ENCODE results near the gene PPIL1. TPM values are rescaled to one million over a fixed set of nuclear protein-coding genes. Genes with fewer than 3 reads are reported as not detected.

PPIL1 gene
- total and polyA plus RNA-seq, 2 of the 13 experiments (the other 11 are each of a cell fraction or from before 2014, with no cell fraction given) = 74.2 to 144 TPM

- TF ChIP-seq USF2 (IDR thresholded peaks at IDR 0.05; ENCODE audit: low read depth, low read length) (no peak), USF2 (CRISPR knock-in tag; IDR thresholded peaks at IDR 0.05; ENCODE audit: borderline replicate concordance) (no peak), NRL (CRISPR knock-in tag; IDR thresholded peaks at IDR 0.05; ENCODE audit: borderline replicate concordance) (no peak), KAT8 (CRISPR knock-in tag; IDR thresholded peaks at IDR 0.05) (peak; percentile 59; the same call in 1 of the 2 replicates), MIXL1 (CRISPR knock-in tag; IDR thresholded peaks at IDR 0.05) (no peak), MBNL3 (CRISPR knock-in tag; conservative IDR thresholded peaks at IDR 0.05) (no peak), HNRNPH1 (optimal IDR thresholded peaks at IDR 0.05; ENCODE audit: low read depth, low read length) (no peak), NFYC (CRISPR knock-in tag; IDR thresholded peaks at IDR 0.05) (0 out of 2 replicates have a peak, but pooled peaks have one; percentile 9), ZNF275 (CRISPR knock-in tag; IDR thresholded peaks at IDR 0.05; ENCODE audit: borderline replicate concordance) (no peak), ZNF552 (CRISPR knock-in tag; IDR thresholded peaks at IDR 0.05; ENCODE audit: borderline replicate concordance) (no peak), ZNF687 (CRISPR knock-in tag; IDR thresholded peaks at IDR 0.05) (peak; percentile 22; the same call in 1 of the 2 replicates), ELF1 (CRISPR knock-in tag; IDR thresholded peaks at IDR 0.05) (no peak), ZNF280B (CRISPR knock-in tag; IDR thresholded peaks at IDR 0.05; ENCODE audit: borderline replicate concordance) (no peak), SOX6 (IDR thresholded peaks at IDR 0.05) (no peak), SOX6 (CRISPR knock-in tag; IDR thresholded peaks at IDR 0.05) (peak; percentile 28; the same call in 1 of the 2 replicates), HDAC6 (IDR thresholded peaks at IDR 0.05; ENCODE audit: low read depth, low read length) (no peak), ZC3H4 (CRISPR knock-in tag; IDR thresholded peaks at IDR 0.05; ENCODE audit: borderline replicate concordance) (no peak), ZNF83 (CRISPR knock-in tag; IDR thresholded peaks at IDR 0.05; ENCODE audit: borderline replicate concordance) (no peak), ZNF17 (CRISPR knock-in tag; IDR thresholded peaks at IDR 0.05) (no peak), ELK4 (CRISPR knock-in tag; IDR thresholded peaks at IDR 0.05; ENCODE audit: borderline replicate concordance) (no peak)
Observed at GRCh38 chr6:36886950-36887618, 12.5 kb upstream of the PPIL1 start (continued).

All from HepG2 (cell line).